HG03045 (cell line): ENCODE data around the gene LASP1NB.
"Not testable (repeated sequence)": the region's sequence is repeated elsewhere in the genome, so short reads cannot be mapped to it uniquely, and the experiment has no call there.

Source experiments
- ATAC-seq: cut with Tn5 transposase; IDR thresholded peaks from one replicate; pipeline ENCODE4 v1.9.1; 2021; ENCODE audit warnings: mild to moderate bottlenecking, moderate library complexity; ENCODE audit not compliant: unreplicated experiment

LASP1NB gene

DNA sequence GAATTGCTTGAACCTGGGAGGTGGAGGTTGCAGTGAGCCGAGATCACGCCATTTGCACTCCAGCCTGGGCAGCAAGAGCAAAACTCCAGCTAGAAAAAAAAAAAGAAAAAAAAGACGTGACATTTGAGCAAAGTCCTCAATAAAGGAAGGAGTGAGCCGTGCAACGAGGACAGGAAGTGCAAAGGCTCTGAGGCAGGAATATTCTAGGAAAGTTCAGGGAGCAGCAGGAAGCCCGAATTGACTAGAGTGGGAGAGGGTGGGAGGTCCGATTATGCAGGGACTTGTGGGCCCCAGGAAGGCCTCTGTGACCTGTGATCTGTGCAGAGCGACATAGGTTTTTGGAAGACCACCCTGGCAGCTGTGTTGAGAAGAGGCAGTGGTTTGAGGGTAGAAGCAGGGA is 8.6 kb upstream of the LASP1NB start:
- no peak for ATAC-seq

DNA sequence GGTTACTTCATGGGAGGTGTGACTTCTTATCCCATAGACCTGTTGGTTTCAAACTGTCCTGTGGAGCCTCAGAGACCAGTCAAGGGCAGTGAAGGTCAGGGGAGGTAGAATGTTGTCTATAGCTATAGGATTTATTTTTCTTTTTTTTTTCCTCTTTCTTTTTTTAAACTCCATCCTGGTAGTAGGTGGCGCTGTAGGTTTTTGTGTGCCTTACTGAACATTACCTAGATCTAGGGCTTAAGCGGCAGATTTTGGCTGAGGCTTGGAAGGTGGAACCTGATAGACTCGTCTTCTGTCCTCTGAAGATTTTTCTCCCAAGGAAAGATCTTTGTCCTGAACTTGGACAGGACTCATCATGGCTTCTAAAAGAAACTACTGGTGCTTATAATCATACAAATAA is 8.2 kb upstream of the LASP1NB start:
- no peak for ATAC-seq

GRCh38 chr17:38918129-38918913 is 7.1 kb upstream of the LASP1NB start:
- ATAC-seq, result no peak

- ATAC-seq, result no peak
These were observed 6.5 kb upstream of the LASP1NB start for GRCh38 chr17:38918916-38919315.

GRCh38 chr17:38919316-38920078 is 5.9 kb upstream of the LASP1NB start:
- ATAC-seq, result no peak

DNA sequence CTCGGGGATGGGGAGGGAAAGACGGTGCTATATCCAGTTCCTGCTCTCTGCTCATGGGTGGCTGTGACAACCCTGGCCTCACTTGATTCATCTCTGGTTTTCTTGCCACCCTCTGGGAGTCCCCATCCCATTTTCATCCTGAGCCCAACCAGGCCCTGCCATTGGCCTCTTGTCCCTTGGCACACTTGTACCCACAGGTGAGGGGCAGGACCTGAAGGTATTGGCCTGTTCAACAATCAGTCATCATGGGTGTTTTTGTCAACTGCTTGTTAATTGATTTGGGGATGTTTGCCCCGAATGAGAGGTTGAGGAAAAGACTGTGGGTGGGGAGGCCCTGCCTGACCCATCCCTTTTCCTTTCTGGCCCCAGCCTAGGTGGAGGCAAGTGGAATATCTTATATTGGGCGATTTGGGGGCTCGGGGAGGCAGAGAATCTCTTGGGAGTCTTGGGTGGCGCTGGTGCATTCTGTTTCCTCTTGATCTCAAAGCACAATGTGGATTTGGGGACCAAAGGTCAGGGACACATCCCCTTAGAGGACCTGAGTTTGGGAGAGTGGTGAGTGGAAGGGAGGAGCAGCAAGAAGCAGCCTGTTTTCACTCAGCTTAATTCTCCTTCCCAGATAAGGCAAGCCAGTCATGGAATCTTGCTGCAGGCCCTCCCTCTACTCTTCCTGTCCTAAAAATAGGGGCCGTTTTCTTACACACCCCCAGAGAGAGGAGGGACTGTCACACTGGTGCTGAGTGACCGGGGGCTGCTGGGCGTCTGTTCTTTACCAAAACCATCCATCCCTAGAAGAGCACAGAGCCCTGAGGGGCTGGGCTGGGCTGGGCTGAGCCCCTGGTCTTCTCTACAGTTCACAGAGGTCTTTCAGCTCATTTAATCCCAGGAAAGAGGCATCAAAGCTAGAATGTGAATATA is 4.8 kb upstream of the LASP1NB start:
- no peak for ATAC-seq

DNA sequence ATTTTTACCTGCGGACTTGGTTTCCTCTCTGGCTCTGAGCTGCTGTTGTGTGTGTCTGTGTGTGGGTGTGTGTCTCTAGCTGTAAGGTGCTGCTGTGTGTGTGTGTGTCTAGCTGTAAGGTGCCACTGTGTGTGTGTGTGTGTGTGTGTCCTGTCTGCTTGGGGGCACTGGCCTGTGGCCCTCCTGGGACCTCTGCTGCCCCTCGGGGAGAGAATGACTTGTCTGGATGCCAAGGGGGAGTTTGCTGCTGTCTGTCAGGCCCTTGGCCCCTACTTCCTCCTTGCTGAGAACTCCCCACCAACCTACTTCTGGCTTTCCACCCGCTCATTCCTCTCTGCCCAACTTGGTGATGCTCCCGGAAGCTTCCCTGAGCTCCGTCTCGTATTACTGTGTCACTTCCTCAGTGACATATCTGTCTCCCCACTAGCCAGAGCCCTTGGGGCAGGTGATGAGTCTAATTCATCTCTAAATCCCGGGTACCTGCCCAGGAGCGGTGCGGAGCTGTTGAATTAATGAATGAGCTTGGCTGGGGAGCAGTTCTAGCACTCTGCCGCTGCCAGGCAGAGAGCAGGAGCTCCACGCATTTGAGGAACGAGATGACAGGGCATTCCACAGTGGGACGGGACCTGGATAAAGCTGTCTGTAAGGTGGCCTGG is 3.5 kb upstream of the LASP1NB start:
- no peak for ATAC-seq

- no peak for ATAC-seq
These were observed 2.7 kb upstream of the LASP1NB start for GRCh38 chr17:38922538-38923297.

- no peak for ATAC-seq
These were observed 1.1 kb downstream of the LASP1NB start for GRCh38 chr17:38926293-38927070.

- not testable (repeated sequence) for ATAC-seq
These were observed 5.4 kb downstream of the LASP1NB start for GRCh38 chr17:38930782-38931181.

- ATAC-seq, result not testable (repeated sequence)
These were observed 8.5 kb downstream of the LASP1NB start for GRCh38 chr17:38933962-38934361.

DNA sequence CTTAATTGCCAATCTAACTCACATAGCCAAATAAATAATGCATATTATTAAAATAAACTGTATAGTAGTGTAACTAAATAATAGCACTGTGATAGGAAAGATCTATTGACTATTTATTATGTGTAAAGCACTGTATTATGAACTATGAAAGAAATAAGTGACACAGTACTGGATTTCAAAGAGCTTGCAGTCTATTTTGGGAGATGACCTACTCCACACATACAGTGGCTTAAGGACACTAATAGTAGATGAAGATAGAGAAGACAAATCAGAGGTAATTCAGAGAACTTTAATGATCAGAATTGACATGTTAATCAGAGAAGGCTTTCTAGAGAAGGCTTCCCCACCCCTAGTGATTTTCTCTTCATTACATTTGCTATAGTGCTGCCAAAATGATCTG is 14.6 kb downstream of the LASP1NB start:
- no peak for ATAC-seq

- ATAC-seq, result no peak
These were observed 15.0 kb downstream of the LASP1NB start for GRCh38 chr17:38940404-38940803.

DNA sequence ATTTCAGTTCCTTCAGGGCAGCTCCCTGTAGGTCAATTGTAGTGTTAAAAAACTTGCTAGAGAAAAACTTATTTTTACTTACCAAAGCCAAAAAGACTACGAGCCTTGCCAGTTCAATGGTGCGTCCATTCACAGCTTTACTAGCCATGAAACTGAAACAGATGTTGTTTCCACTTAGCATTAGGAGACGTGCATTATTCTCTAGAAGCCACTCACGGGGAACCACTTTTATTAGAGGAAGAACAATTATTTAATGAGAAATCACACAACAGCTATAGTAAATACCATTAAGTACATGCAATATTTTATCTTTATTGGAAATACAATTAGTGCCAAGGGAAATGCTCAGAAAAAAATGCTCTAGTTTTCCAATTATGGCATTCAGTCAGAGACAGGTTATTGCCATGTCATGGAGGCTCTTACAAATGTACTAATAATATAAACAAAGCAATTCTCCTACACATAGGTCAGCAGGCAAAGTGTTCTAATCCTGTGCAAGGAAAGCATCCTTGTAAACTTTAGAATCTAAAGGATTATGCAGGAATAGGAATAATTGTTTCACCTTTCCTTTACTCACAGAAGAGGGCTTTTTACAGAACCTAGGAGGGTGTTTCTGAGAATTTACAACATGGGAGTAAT is 17.4 kb downstream of the LASP1NB start:
- ATAC-seq, result no peak

DNA sequence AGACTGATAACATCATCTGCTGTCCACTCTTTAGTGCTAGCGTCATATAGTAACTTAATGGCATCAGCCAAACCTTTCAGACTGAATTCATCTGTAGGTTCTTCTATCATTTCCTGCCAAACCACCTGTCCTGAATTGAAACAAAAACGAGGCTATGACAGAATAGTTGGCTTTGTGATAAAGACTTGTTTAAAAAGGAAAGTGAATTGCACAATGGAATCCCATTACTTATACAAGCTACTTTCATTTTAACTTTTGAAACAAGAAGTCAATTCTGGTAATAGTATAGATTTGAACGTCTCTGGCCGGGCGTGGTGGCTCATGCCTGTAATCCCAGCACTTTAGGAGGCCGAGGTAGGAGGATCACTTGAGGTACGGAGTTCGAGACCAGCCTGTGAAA is 18.2 kb downstream of the LASP1NB start:
- no peak for ATAC-seq

DNA sequence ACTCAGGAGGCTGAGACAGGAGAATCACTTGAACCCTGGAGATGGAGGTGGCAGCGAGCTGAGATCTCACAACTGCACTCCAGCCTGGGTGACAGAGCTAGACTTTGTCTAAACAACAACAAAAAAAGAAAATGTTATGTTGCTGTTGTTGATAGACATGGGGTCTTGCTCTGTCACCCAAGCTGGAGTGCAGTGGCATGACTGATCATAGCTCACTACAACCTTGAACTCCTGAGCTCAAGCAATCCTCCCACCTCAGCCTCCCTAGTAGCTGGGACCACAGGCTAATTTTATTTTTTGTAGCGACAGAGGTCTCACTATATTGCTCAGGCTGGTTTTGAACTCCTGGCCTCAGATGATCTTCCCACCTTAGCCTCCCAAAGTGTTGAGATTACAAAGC is 21.8 kb downstream of the LASP1NB start:
- ATAC-seq, result no peak

DNA sequence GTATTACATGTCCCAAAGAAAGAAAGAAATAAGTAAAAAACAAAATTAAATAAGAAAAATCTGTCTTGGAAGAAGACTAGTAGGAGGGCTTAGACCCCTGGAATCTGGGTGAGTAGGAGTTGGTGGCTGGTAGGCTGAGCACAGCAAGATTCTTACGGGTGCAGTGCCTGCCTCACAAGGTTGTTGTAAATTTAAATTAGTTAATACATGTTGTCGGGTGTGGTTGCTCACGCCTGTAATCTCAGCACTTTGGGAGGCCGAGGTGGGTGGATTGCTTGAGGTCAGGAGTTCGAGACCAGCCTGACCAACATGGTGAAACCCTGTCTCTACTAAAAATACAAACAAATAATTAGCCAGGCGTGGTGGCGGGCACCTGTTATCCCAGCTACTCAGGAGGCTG is 28.4 kb downstream of the LASP1NB start:
- ATAC-seq, result not testable (repeated sequence)

DNA sequence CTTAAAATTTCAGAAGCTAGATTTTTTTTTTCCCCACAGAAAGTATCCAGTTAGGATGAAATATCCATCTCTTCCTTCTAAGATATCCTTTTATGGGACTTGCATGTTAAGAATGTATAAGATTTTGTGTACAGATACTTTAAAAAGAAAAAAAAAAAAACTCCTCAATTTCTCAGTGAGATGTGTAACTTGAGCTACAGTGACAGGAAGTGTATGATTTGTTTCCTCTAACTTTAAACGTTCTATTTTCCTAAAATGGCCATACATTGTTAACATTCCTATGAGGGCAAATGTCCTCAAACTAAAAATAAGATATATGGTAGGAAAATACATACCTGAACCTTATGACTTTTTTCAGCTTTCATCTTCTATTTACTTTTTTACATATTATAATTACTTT is 32.9 kb downstream of the LASP1NB start:
- no peak for ATAC-seq

GRCh38 chr17:38958756-38959155 is 33.3 kb downstream of the LASP1NB start:
- no peak for ATAC-seq
